H1 (cell line): Measurements from ENCODE around the gene NEGR1. TPM values are rescaled to one million over a fixed set of nuclear protein-coding genes. Genes with fewer than 3 reads are reported as not detected.

Experiments used
- CTCF ChIA-PET: fragments of 300-600 bp; sonication (Branson Sonifier 250); formaldehyde crosslinking; loops from one replicate; lab custom pipeline; 2021; ENCODE audit not compliant: partially characterized antibody; lab: Charles Lee
- POLR2A ChIA-PET: fragments of 300-600 bp; sonication (Branson Sonifier 250); formaldehyde crosslinking; loops from one replicate; lab custom pipeline; 2021; ENCODE audit warnings: inconsistent platforms; ENCODE audit not compliant: partially characterized antibody; lab: Charles Lee
- DNase-seq, 2 experiments: peaks; one replicate each; pipeline versions ENCODE4 v3.0.0 to v3.0.0-alpha.2; 2010 to 2022; ENCODE audit warnings: low spot score in 2 of 2, low read depth in 1 of 2, mixed read lengths in 1 of 2
- FAIRE-seq: peaks from 2 replicates; lab custom pipeline; 2011; peaks lifted over from hg19 to GRCh38; lab: Jason Lieb, UNC
- H2AFZ ChIP-seq: 2 replicates; pipeline ENCODE4 v1.8.1; 2012; ENCODE audit warnings: low read length, inconsistent platforms
- H2AK5ac ChIP-seq: 2 replicates; pipeline ENCODE4 v1.6.1; 2013; ENCODE audit warnings: low read depth, low read length
- H2BK120ac ChIP-seq: replicated peaks from 2 replicates; pipeline ENCODE3; 2013; ENCODE audit warnings: low read depth, low read length, inconsistent platforms
- H2BK12ac ChIP-seq: 2 replicates; pipeline ENCODE4 v1.6.1; 2013; ENCODE audit warnings: low read depth, low read length
- H2BK15ac ChIP-seq: 2 replicates; pipeline ENCODE4 v1.6.1; 2013; ENCODE audit warnings: low read length
- H2BK20ac ChIP-seq: 2 replicates; pipeline ENCODE4 v1.6.1; 2013; ENCODE audit warnings: low read length
- H2BK5ac ChIP-seq: 2 replicates; pipeline ENCODE4 v1.6.1; 2013; ENCODE audit warnings: low read depth, low read length
- H3K14ac ChIP-seq: 2 replicates; pipeline ENCODE4 v1.6.1; 2013; ENCODE audit warnings: inconsistent platforms; ENCODE audit not compliant: insufficient read length
- H3K18ac ChIP-seq: 2 replicates; pipeline ENCODE4 v1.6.1; 2013; ENCODE audit warnings: low read length; ENCODE audit errors: extremely low read depth
- H3K23ac ChIP-seq: 2 replicates; pipeline ENCODE4 v1.6.1; 2013; ENCODE audit warnings: inconsistent platforms; ENCODE audit not compliant: insufficient read length
- H3K23me2 ChIP-seq: 2 replicates; pipeline ENCODE4 v1.6.1; 2013; ENCODE audit warnings: low read depth, low read length
- H3K27ac ChIP-seq: 2 replicates; pipeline ENCODE4 v1.6.1; 2011; ENCODE audit warnings: low read depth, low read length, inconsistent platforms
- H3K27me3 ChIP-seq, 4 experiments: replicated peaks in 1 of 4; 1 replicate in 1 of 4; 2 replicates in 3 of 4; pipeline versions ENCODE4 v1.6.1 to v1.8.1; 2011 to 2013; ENCODE audit warnings: low read length in 3 of 4, mild to moderate bottlenecking in 3 of 4, inconsistent platforms in 2 of 4, mixed read lengths in 2 of 4, moderate library complexity in 1 of 4; ENCODE audit not compliant: control insufficient read depth in 3 of 4, insufficient read depth in 3 of 4; ENCODE audit errors: extremely low read depth in 1 of 4
- H3K36me3 ChIP-seq, 4 experiments: 2 replicates each; pipeline versions ENCODE4 v1.6.1 to v1.8.1; 2011 to 2013; ENCODE audit warnings: mild to moderate bottlenecking in 4 of 4, low read length in 3 of 4, moderate library complexity in 2 of 4, control low read depth in 1 of 4, inconsistent platforms in 1 of 4; ENCODE audit not compliant: insufficient read depth in 4 of 4, control insufficient read depth in 2 of 4
- H3K4ac ChIP-seq: replicated peaks from 2 replicates; pipeline ENCODE3; 2013; ENCODE audit warnings: low read length, low read depth, mixed read lengths, inconsistent platforms; ENCODE audit not compliant: insufficient read length
- H3K4me1 ChIP-seq, 4 experiments: replicated peaks in 1 of 4; 1 replicate in 1 of 4; 2 replicates in 3 of 4; pipeline versions ENCODE4 v1.6.1 to v1.8.1; 2011 to 2013; ENCODE audit warnings: low read length in 3 of 4, inconsistent platforms in 2 of 4, mixed read lengths in 1 of 4; ENCODE audit not compliant: insufficient read depth in 4 of 4, control insufficient read depth in 3 of 4
- H3K4me2 ChIP-seq, 2 experiments: 2 replicates each; pipeline versions ENCODE4 v1.6.1 to v1.8.1; 2011 to 2013; ENCODE audit warnings: low read depth in 2 of 2, low read length in 2 of 2, control low read depth in 1 of 2, inconsistent platforms in 1 of 2, mild to moderate bottlenecking in 1 of 2; ENCODE audit not compliant: insufficient read depth in 1 of 2
- H3K4me3 ChIP-seq, 4 experiments: fragments of 200-600, 300-600 bp in 1 of 4; sonication (generic), shearing (Covaris generic), sonication (Bioruptor Twin) in 1 of 4; 2 replicates each; pipeline versions ENCODE4 v1.5.1 to v1.8.1; 2011 to 2016; ENCODE audit warnings: low read length in 4 of 4, low read depth in 3 of 4, control low read depth in 2 of 4, inconsistent platforms in 2 of 4, mild to moderate bottlenecking in 2 of 4, mixed read lengths in 1 of 4, moderate library complexity in 1 of 4; ENCODE audit not compliant: insufficient read depth in 2 of 4; ENCODE audit errors: extremely low read depth in 1 of 4
- H3K56ac ChIP-seq: replicated peaks from 2 replicates; pipeline ENCODE3; 2013; ENCODE audit warnings: low read depth, mild to moderate bottlenecking, mixed read lengths, low read length, inconsistent platforms; ENCODE audit not compliant: insufficient read length
- H3K79me1 ChIP-seq: 2 replicates; pipeline ENCODE4 v1.6.1; 2013; ENCODE audit warnings: low read depth, low read length, control low read depth
- H3K79me2 ChIP-seq, 2 experiments: 2 replicates each; pipeline versions ENCODE4 v1.6.1 to v1.8.1; 2012 to 2013; ENCODE audit warnings: low read length in 2 of 2, mild to moderate bottlenecking in 2 of 2, inconsistent platforms in 1 of 2; ENCODE audit not compliant: insufficient read depth in 2 of 2, control insufficient read depth in 1 of 2
- H3K9ac ChIP-seq, 4 experiments: replicated peaks in 1 of 4; 1 replicate in 1 of 4; 2 replicates in 3 of 4; pipeline versions ENCODE4 v1.6.1 to v1.8.1; 2011 to 2013; ENCODE audit warnings: low read depth in 3 of 4, low read length in 3 of 4, control low read depth in 2 of 4, mild to moderate bottlenecking in 2 of 4, moderate library complexity in 2 of 4, inconsistent platforms in 1 of 4; ENCODE audit errors: extremely low read depth in 1 of 4
- H3K9me3 ChIP-seq, 2 experiments: 2 replicates each; pipeline versions ENCODE4 v1.6.1 to v1.8.1; 2012 to 2013; ENCODE audit warnings: mild to moderate bottlenecking in 2 of 2, moderate library complexity in 2 of 2, control low read depth in 1 of 2, inconsistent platforms in 1 of 2, low read depth in 1 of 2, low read length in 1 of 2, mixed read lengths in 1 of 2; ENCODE audit not compliant: insufficient read depth in 2 of 2
- H4K20me1 ChIP-seq, 2 experiments: replicated peaks in 1 of 2; 2 replicates each; pipeline versions ENCODE3 to v1.8.1; 2011 to 2013; ENCODE audit warnings: inconsistent platforms in 2 of 2, low read length in 2 of 2, mild to moderate bottlenecking in 1 of 2; ENCODE audit not compliant: insufficient read depth in 2 of 2, control insufficient read depth in 1 of 2
- H4K5ac ChIP-seq: 2 replicates; pipeline ENCODE4 v1.6.1; 2013; ENCODE audit warnings: low read length, low read depth, mixed read lengths, inconsistent platforms; ENCODE audit not compliant: insufficient read length
- H4K8ac ChIP-seq: 2 replicates; pipeline ENCODE4 v1.8.0; 2013; ENCODE audit warnings: mild to moderate bottlenecking, moderate library complexity, low read length, inconsistent platforms; ENCODE audit not compliant: insufficient read depth; ENCODE audit errors: extremely low read depth
- H4K91ac ChIP-seq: replicated peaks from 2 replicates; pipeline ENCODE3; 2013; ENCODE audit warnings: low read length, mixed read lengths, inconsistent platforms; ENCODE audit not compliant: insufficient read length
- KDM1A ChIP-seq: fragments of 200-600, 300-600 bp; sonication (generic); IDR thresholded peaks from 2 replicates; pipeline ENCODE4 v1.7.1; 2016; ENCODE audit warnings: mild to moderate bottlenecking, low read length, borderline replicate concordance
- TCF12 ChIP-seq: IDR thresholded peaks from 2 replicates; pipeline ENCODE4 v1.6.1; 2011; ENCODE audit warnings: low read depth, mild to moderate bottlenecking, low read length
- WGBS, 2 experiments: shearing (Covaris generic) in 1 of 2; methylation state at CpG; one replicate each; pipeline versions ENCODE4 v1.1.6 to v1.1.7; 2013 to 2015; ENCODE audit warnings: low lambda C conversion rate in 2 of 2, mixed read lengths in 2 of 2, inconsistent platforms in 1 of 2, low coverage in 1 of 2, missing lambda C conversion rate in 1 of 2; ENCODE audit not compliant: insufficient replicate concordance in 2 of 2, insufficient coverage in 1 of 2, insufficient read length in 1 of 2; ENCODE audit errors: extremely low coverage in 1 of 2, missing lambda C conversion rate in 1 of 2; 5-methylcytosine and 5-hydroxymethylcytosine counted together
- polyA plus RNA-seq, 7 experiments: library from polyadenylated mRNA; depleted of rRNA in 3 of 7; stranded (reverse) in 5 of 7; unstranded in 2 of 7; fragments of >200 nt in 5 of 7; fragments of 200-250 nt in 2 of 7; gene quantifications; 1 replicate in 5 of 7; 2 replicates in 1 of 7; 4 replicates in 1 of 7; pipeline versions ENCODE4 v1.2.1 to v1.2.3, GENCODE V29; 2011 to 2013; ENCODE audit warnings: missing spikeins in 2 of 7, mixed read lengths in 2 of 7
- total RNA-seq: library from RNA; stranded (reverse); fragmentation: NEBNext Ultra II Directional; extraction: Animal tissue kit (Norgen Biotek cat#: 25700); gene quantifications from 2 replicates; pipeline ENCODE4 v1.2.1, GENCODE V29; 2021

Gene NEGR1
- total and polyA plus RNA-seq, 2 of the 8 experiments (the other 6 are each of a cell fraction or from before 2014, with no cell fraction given) = 0.71 to 1.3 TPM

- no peak overlapping the region for H2BK20ac ChIP-seq
- DNase-seq = no peak
- TF ChIP-seq KDM1A (no peak), TCF12 (0 out of 2 replicates have a peak, but pooled peaks have one; percentile 5)
- TF ChIP-seq, all 59 proteins: peak for 1
- no peaks in the 10 kb centered on the region for H3K27me3 ChIP-seq
- H2BK12ac ChIP-seq = peak overlapping the region; percentile 63; the same call in 1 of the 2 replicates
- H3K4me1 ChIP-seq = peaks cover 4 to 9% (median 8%) of the 10 kb centered on the region in 4 experiments; a peak in 6 of 7 replicates
- H2BK15ac ChIP-seq = no peak overlapping the region
- no peaks in the 10 kb centered on the region for H3K9me3 ChIP-seq
- H3K4me3 ChIP-seq = no peak overlapping the region
- H2BK5ac ChIP-seq = no peak overlapping the region
- H2AFZ ChIP-seq = no peak overlapping the region
- 24% methylated on average over 3 of the region's 3 CpGs; no CpG with 5 or more reads in 1 of the 2 experiments for WGBS, 2 experiments
- H4K91ac ChIP-seq = no peak overlapping the region
- no peak overlapping the region for H3K18ac ChIP-seq
- FAIRE-seq = peak; percentile 82
- H3K4ac ChIP-seq = no peak overlapping the region
- H4K8ac ChIP-seq = no peak overlapping the region
- no peak overlapping the region for H3K23ac ChIP-seq
- no peaks in the 10 kb centered on the region for H3K23me2 ChIP-seq
- H3K27ac ChIP-seq = no peak overlapping the region
- POLR2A ChIA-PET = no interaction called here
- no peak overlapping the region for H3K56ac ChIP-seq
- no peaks in the 10 kb centered on the region for H3K79me1 ChIP-seq
- peak overlapping the region; percentile 8 to 13; a peak in 1 of 4 replicates for H3K4me2 ChIP-seq
- no peaks in the 10 kb centered on the region for H3K36me3 ChIP-seq
- no peaks in the 10 kb centered on the region for H3K79me2 ChIP-seq
- CTCF ChIA-PET = interaction anchor here (1.2 kb wide), 1 partner anchor 17 kb away, joined by 3 read pairs; no protein-coding TSS in a partner anchor
- no peak overlapping the region for H2BK120ac ChIP-seq
- H2AK5ac ChIP-seq = peak overlapping the region; percentile 25; the same call in 1 of the 2 replicates
- no peak overlapping the region for H3K14ac ChIP-seq
- H3K9ac ChIP-seq = no peak overlapping the region
- no peak overlapping the region for H4K5ac ChIP-seq
- H4K20me1 ChIP-seq = no peaks in the 10 kb centered on the region
Measured at GRCh38 chr1:71737768-71738167, 544.6 kb downstream of the NEGR1 start.
